Nephron (organoid): ENCODE data around the gene PITPNM1.

Source experiments
- H3K27ac Mint-ChIP-seq, 3 experiments: 2 replicates each; pipeline ENCODE4 v1.8.0; 2020; ENCODE audit warnings: mixed read lengths in 3 of 3, mild to moderate bottlenecking in 2 of 3, moderate library complexity in 1 of 3
- H3K27me3 Mint-ChIP-seq: 2 replicates; pipeline ENCODE4 v1.8.0; 2021; ENCODE audit warnings: low read depth, mild to moderate bottlenecking, moderate library complexity, mixed read lengths
- H3K36me3 Mint-ChIP-seq: 2 replicates; pipeline ENCODE4 v1.8.0; 2020; ENCODE audit warnings: low read depth, mixed read lengths
- H3K4me1 Mint-ChIP-seq: 2 replicates; pipeline ENCODE4 v1.8.0; 2020; ENCODE audit warnings: mixed read lengths
- H3K4me3 Mint-ChIP-seq, 3 experiments: 2 replicates each; pipeline ENCODE4 v1.8.0; 2020; ENCODE audit warnings: mild to moderate bottlenecking in 3 of 3, mixed read lengths in 3 of 3, moderate library complexity in 2 of 3
- H3K9me3 Mint-ChIP-seq: 2 replicates; pipeline ENCODE4 v1.8.0; 2020; ENCODE audit warnings: mixed read lengths
- TF ChIP-seq, protein P1 (sequence below), 3 experiments: fragments of 200-600 bp; sonication (generic); IDR thresholded peaks; one replicate each; pipeline ENCODE4 v1.5.0; 2021; ENCODE audit warnings: antibody characterized with exemption in 3 of 3; ENCODE audit not compliant: unreplicated experiment in 3 of 3

PITPNM1 gene

DNA sequence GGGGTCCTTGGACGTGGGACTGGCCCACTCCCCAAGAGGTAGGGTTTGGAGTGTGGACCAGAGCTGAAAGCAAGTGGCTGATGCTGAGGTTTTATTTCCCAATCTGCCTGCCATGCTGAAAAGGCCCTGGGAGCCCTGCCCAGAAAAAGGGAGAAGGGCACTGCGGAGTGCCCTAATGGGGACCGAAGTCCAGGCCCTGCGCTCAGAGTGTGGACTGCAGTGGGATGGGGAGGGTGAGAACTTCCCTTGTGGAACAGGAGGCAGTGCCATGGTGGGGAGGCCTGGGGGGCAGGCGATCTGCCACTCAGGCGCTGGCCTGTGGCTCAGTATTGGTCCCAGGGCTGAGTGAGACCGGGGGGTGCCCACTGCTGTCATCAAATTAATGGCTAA is 56.9 kb downstream of the PITPNM1 start:
- TF ChIP-seq, protein P1, sequence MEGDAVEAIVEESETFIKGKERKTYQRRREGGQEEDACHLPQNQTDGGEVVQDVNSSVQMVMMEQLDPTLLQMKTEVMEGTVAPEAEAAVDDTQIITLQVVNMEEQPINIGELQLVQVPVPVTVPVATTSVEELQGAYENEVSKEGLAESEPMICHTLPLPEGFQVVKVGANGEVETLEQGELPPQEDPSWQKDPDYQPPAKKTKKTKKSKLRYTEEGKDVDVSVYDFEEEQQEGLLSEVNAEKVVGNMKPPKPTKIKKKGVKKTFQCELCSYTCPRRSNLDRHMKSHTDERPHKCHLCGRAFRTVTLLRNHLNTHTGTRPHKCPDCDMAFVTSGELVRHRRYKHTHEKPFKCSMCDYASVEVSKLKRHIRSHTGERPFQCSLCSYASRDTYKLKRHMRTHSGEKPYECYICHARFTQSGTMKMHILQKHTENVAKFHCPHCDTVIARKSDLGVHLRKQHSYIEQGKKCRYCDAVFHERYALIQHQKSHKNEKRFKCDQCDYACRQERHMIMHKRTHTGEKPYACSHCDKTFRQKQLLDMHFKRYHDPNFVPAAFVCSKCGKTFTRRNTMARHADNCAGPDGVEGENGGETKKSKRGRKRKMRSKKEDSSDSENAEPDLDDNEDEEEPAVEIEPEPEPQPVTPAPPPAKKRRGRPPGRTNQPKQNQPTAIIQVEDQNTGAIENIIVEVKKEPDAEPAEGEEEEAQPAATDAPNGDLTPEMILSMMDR (IDR thresholded peaks at IDR 0.05; ENCODE audit: unreplicated experiment in 3 of 3), result no peak
- Mint-ChIP-seq H3K36me3 (no peaks in the 10 kb centered on the region), H3K4me1 (no peaks in the 10 kb centered on the region), H3K4me3 (no peak overlapping the region), H3K27me3 (peaks cover 5% of the 10 kb centered on the region), H3K9me3 (no peaks in the 10 kb centered on the region), H3K27ac (no peak overlapping the region)

- Mint-ChIP-seq H3K4me3 (peak overlapping the region; percentile 88 to 92 (median 91)), H3K4me1 (no peaks in the 10 kb centered on the region)
These were observed 59.6 kb downstream of the PITPNM1 start for GRCh38 chr11:67445515-67445914.

DNA sequence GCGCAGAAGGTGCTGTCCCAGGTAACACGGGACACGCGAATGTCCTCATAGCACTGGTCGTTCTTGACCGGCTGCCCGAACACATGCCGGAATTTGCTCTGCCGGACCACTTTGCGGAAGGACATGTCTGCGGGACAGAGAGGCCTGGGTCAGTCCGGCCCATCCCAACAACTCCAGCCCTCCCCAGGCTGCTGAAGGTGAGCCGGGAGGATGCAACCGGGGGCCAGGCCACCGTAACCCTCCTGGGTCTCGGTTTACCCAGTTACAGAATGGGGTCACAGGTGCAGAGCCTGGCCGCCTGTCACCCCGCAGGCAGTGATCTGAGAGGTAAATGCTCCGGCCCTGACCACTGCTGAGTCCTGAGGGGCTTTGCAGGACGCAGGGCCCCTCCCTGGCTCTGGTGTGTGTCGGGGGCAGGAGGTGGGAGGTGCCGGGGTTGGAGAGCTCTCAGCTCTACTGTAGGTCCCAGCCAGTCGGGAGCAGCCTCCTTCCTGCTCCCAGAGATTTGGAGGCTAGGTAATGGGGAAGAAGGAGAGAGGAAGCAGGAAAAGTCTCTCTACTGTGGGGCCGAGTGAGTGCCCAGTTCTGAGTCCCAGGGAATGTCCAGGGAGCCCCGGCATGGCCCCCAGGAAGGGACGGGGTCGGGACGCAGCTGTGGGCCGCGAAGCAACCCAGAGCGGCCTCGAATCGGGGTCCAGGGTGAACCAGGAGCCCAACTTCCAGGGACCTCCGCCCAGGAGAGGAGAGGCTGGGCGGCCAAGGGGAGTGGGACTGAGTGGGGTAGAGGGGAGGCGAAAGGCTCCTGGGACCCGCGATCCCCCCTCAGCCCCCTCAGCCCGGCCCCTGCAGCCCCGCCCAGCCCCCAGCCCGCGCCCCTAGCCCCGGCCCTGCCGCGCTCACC is 62.4 kb downstream of the PITPNM1 start:
- peak overlapping the region; percentile 87 to 90 (median 87) for H3K4me3 Mint-ChIP-seq
- H3K4me1 Mint-ChIP-seq, result no peaks in the 10 kb centered on the region
- TF ChIP-seq, protein P1 (IDR thresholded peaks at IDR 0.05; ENCODE audit: unreplicated experiment in 3 of 3), result no peak
- no peaks in the 10 kb centered on the region for H3K27me3 Mint-ChIP-seq
- peak overlapping the region in 2 of 3 experiments; percentile 70 to 81 for H3K27ac Mint-ChIP-seq
- H3K9me3 Mint-ChIP-seq, result no peaks in the 10 kb centered on the region
- no peaks in the 10 kb centered on the region for H3K36me3 Mint-ChIP-seq

More at GRCh38 chr11:67445515-67445914, 59.6 kb downstream of the PITPNM1 start:
- H3K9me3 Mint-ChIP-seq, result no peaks in the 10 kb centered on the region
- no peaks in the 10 kb centered on the region for H3K36me3 Mint-ChIP-seq
- peaks cover 5% of the 10 kb centered on the region for H3K27me3 Mint-ChIP-seq
- TF ChIP-seq, protein P1 (IDR thresholded peaks at IDR 0.05; ENCODE audit: unreplicated experiment in 3 of 3), result no peak
- peak overlapping the region; percentile 58 to 93 (median 92) for H3K27ac Mint-ChIP-seq
